ENCODE results near the gene JMJD7.

Gene JMJD7

DNA sequence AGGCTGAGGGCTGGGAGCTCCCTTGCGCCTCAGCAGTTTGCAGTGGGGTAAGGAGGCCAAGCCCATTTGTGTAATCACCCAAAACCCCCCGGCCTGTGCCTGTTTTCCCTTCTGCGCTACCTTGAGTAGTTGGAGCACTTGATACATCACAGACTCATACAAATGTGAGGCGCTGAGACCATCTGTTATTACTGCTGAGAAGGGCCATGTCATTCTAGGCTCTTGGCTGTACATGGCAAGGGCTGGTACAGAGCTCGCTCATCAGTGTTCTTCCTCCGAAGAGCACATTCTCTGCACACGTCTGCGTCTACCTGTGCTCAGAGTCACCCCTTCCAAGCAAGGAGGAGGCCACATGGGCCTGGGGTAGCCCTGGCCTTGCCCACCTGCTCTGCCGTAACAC lies 20.1 kb downstream of the JMJD7 start:
- no peak for DNase-seq

DNA sequence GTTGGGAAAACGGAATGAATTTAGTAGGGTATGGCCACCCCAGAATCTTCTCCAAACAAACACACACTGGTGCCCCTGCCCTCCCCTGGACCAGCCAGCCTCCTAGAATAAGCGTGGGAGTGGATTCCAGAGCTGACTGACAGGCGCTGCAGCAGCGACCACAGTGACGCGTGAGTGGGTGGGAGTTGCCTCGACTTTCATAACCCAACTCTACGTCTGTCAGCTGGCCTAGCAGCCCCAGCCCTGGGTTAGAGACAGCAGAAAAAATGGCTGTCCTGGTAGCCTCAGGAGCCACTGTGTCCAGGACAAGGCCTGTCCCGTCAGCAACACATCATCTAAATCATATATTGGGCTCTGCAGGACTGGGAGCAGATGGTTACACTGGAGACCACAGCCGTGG lies 20.7 kb downstream of the JMJD7 start:
- peak in 1 of 2 experiments; percentile 15 for DNase-seq

DNA sequence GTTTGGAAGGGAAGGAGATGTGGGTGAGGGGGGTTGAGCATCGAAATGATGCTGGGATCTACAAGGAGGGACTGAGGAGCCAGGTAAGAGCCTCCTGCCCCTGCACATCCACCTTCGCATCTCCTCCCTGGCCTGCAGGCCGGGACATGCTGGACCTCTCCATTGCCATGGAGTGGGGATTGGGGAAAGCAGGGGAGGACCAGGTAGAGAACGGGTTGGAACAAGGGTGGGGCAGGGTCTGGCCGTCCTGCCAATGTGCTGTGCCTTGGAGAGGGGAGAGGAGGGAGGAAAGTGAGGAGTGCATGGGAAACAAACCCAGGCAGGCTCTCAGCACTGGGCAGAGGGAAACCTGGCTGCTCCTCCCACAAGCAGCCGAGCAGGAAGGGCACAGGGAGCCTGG lies 21.3 kb downstream of the JMJD7 start:
- no peak for DNase-seq

DNA sequence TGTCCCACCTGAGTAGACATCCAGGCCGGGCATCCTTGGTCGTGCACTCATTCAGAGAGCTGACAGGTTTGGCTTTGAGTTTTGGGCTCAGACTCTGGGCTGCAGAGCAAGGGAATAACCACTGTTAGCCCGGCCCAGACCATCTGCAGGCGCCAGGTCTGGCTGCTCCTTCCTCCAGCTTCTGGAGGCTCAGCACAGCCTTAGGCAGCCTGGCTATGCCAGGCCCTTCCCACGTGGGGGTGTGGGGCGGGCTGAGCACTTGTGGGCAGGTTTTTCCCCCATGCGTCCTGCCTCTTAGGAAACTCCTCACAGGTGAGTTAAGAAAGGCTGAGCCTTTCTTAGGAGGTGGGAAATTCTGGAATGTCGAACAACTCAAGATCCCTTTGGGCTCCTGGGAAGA lies 22.0 kb downstream of the JMJD7 start:
- no peak for DNase-seq

DNA sequence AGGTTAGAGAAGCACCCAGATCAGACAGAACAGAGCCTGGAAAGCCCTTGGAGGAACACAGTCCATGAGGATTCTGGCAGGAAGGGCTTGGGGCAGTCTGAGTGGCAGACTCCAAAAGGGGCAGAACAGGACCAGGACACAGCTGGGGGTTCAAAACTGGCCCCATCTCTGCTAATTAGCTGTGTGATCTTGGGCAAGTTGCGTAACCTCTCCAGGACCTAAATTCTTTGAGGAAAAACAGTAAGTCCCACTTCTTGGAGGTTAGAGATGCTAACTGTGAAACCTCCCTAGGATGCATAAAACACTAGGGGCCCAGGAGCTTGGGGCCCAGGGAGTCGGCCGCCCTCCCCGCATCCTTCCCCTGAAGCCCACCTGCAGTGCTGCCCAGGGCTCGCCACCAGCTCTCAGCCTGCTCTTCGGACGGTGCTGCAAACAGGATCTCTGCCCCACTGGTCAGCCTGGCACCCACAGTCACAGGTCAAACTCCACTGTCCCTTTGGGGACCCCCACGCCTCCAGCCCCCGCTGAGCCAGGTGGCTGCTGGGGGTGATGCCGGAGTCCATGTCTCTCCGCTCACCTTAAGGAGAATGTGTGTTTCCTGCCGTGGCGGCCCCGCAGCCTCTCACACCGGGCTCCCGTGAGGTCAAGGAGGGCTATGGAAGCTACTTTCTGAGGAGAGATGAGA lies 22.7 kb downstream of the JMJD7 start:
- DNase-seq: no peak

DNA sequence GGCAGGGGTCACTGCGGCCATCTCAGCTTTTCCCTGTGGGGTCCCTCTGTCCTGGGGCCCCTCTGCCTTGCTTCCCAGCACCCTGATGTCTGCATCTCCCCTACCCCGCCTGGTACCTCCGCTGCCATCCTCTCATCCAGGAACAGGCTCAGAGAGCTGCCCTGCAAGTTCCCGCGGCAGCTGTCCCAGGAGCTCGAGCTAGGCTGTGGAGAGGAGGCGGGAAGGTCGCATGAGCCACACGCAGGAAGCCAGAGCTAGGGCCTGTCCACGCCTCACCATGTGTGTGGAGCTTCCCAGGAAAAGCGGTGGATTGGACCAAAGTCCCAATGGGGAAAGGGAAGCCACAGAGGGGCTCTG lies 23.3 kb downstream of the JMJD7 start:
- no peak for DNase-seq

DNA sequence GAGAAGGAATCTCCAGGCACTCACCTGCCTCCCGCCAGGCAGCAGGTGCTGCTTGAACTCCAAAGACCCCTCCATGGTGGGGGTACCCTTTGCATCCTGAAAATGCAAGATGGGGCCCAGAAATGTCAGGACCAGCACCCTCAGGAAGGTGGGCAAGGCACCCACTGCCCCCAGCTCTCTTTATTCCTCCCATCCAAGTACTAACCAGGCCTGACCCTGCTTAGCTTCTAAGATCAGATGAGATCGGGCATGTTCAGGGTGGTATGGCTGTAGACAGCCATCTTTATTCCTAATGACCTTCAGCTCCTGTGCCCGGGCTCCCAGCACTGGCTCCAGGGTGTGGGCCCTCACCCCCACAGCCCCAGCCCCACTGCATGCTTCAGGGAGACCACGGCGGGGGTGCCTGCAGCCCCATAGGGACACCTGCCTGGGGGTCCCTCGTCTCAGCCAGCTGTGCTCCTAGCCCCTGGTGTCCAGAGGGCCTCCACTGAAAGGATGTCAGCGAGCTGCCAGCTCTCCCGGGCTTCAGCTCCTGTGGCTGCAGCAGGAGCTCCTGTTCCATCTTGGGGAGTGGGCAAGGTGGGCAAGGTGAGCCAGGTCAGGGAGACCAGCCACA lies 24.0 kb downstream of the JMJD7 start:
- no peak for DNase-seq

DNA sequence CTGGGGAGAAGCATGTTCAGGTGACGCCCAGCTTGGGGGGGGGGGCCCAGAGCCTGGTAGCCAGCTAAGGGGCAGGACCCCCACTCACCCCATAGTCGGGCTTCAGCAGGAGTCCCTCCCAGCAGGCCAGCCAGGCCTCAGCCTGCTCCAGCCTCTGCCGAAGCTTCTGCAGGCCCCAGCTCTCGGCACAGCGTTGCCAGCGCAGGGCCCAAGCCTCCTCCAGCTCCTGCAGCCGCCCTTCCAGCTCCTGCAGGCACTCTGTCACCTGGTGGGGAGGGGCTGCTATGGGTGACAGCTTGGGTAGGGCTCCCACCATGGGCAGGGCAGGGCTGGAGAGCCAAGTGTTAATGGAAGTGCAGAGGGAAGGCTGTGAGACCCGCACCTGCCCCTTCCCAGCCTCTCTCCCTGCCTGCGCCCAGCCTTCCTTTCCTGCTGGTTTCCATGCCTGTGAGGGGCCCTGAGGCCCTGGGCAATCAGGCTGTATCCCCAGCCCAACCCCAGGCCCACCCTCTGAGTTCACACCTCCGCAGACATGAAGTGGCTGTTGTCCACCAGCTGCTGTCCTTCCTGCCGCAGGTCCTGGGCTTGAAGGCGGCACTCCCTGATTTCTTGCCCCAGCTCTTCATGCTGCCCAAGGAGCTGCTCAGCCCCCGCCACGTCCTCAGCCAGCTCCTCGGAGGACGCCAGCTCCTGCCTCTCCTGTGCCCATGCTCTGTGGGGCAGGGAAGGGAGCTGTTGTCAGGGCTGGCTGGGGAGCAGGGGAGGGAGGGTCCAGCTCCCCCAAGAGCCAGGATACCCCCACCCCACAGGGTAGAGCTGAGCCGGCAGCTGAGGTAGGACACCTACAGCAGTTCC lies 25.1 kb downstream of the JMJD7 start:
- no peak for DNase-seq

DNA sequence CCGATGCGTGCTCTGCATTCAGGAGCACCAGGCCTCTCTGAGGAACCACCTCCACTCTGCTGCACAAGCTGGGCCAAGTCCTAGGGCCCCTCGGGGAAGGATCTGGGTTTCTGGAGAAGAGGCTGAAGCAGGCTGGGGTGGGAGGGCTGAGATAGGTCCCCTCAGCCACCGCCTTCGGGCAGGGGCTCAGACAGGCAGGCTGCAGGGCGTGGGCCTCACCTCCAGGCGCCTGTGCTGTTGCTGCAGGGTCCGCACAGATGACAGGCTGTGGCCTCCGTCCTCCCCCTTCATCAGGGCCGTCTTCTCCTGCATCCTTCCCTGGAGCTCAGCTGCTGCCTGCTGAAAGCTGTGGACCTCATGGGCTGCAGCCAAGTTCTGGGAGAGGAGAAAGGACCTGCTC lies 25.9 kb downstream of the JMJD7 start:
- DNase-seq: no peak

DNA sequence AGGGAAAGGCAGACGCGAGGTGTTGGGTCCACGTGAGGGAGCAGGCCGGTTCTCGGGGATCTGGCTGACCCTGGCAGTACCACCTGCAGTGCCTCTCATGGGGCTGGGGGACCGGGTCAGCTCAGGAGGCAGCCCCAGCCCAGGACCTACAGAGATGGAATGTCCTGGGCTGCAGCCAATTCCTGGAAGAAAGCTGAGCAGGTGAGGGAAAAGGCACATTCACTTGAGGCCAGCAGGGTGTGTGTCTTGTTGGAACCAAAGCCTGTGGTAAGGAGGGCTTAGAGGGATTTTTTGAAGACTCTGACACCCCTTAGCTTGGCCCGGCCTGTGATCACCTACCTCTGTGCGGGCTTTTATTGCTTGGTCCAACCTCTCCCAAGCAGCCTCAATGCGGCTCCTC lies 26.6 kb downstream of the JMJD7 start:
- DNase-seq: no peak

DNA sequence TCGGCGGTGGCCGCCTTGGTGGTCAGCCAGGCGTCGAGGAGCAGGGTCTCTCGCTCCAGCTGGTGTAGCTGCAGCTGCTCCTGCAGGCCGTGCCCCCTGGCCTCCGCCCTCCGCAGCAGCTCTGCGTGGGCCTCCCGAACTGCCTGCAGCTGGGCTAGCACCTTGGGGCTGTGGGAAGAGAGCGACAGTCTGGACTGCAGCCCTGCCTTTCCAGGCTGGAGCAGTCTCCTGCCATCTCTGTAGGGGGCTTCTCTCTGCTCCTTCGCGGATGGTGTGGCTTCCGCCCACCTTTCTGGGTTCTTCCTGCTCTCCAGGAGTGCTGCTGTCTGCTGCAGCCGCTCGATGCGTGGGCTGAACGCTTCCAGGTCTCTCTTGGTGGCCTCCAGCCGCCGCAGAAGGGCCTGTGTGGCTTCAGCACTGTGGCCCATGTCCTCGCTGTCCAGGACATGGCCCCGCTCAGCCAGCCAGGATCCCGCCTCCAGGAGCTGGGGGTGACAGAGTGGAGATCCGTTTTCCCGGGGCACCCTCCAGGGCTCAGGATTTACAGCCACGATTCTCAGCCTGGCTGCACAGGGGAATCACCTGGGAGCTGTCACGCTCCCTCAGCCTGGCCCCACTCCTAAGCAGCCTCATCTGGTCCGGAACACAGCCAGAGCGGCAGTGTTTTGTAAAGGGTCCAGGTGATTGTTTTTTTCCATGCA lies 27.5 kb downstream of the JMJD7 start:
- DNase-seq: no peak

DNA sequence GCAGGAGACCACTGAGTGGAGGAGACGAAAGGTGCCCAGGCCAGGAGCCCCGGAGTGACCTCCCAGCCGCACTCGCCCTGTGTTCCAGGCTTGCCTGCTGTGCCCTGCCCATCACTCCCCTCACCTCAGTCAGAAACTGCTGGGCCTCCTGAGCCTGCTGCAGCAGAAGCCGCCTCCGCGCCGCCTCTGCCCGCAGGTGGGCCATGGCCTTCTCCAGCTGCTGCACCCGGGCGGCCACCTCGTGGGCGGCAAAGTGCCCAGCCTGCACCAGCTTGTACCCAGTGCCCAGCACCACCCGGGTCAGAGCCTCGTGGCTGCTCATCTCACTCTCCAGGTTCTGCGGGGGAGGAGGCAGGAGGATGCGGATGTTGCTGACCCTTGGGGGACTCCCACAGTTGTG lies 28.4 kb downstream of the JMJD7 start:
- DNase-seq: no peak

DNA sequence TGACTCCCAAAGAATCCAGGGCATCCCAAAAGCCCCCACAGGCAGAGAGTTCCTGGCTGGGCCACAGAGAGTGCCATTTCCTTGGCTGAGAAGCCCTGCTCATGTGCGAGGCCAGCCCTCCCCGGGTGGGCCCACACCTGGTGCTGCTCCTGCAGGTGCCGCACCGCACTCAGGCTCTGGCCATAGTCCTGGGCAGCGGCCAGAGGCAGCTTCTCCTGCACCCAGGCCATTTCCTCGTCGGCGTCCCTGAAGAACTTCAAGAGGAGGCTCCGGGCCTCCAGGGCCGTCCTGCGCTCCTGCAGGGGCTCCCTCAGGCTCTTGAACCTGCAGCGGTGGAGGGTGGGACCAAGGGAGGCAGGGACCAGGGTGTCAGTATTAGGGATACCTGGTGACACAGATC lies 28.8 kb downstream of the JMJD7 start:
- no peak for DNase-seq

DNA sequence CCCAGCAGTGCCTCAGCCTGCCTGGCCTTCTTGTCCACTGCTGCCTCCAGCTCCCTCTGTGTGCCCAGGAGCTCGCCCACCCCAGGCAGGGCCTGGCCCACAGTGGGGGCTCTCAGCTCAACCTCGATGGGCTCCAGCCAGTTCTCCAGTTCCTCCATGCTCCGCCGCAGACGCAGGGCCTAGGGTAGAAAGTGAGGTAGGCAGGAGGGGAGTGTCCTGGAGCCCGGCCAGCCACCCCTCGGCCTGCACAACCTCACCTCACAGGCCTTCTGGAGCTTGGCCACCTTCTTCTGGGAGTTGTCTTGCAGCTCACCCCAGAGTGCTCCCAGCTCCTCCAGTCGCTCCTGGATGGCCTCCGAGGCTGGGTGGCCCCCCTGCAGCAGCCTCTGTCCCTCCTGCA lies 29.4 kb downstream of the JMJD7 start:
- no peak for DNase-seq

DNA sequence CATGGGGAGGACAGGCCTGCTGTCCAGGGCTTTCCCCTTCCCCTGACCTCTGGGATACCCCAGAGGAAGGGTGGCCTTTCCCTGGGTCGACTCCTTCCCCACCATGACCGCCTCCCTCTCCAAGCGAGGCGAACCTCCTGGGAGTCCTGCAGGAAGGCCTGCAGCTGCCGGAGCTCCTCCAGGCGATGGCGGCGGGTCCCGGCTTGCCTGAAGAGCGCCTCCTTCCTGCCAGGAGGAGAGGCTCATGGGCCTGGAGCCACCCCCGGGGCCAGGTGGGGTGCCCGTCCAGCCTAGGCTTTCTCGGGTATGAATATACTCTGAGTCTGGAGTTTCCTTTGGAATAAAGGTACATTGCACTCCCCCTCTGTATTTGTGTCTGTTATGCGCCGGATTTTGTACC lies 30.9 kb downstream of the JMJD7 start:
- no peak for DNase-seq

DNA sequence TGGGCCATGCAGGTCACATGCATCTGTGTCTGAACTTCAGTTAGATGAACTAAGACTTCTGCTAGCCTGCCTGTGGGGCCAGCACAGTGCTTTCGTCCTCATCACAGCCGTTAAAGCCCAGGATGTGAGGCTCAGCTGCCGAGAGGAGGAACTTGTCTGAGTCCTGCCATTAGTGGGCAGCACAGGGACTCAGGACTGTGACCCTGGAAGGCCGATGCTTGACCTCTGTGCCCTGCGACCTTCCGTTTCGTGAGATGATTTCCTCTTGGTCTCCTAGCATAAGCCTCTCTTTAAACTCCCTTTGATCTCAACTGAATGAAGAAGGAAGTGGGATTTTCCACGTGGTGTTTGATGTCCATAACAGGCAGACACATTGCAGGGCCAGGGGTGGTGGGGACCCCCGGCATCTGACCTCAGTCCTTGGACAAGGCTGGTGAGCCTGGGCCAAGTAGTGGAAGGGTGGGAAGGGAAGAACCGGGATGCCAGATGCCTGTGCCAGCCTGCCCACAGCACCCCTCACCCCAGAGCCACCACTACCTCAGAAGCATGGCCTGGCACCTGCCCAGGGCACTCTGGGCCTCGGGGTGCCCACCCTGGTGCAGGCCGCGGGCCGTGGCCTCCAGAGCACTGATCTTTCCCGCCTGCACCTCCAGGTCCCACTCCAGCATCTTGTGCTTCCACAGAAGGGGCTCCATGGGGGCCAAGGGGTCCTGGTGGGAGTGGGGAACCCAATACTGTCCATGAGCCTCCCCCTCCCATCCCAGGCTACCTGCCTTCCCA lies 32.3 kb downstream of the JMJD7 start:
- DNase-seq: no peak

DNA sequence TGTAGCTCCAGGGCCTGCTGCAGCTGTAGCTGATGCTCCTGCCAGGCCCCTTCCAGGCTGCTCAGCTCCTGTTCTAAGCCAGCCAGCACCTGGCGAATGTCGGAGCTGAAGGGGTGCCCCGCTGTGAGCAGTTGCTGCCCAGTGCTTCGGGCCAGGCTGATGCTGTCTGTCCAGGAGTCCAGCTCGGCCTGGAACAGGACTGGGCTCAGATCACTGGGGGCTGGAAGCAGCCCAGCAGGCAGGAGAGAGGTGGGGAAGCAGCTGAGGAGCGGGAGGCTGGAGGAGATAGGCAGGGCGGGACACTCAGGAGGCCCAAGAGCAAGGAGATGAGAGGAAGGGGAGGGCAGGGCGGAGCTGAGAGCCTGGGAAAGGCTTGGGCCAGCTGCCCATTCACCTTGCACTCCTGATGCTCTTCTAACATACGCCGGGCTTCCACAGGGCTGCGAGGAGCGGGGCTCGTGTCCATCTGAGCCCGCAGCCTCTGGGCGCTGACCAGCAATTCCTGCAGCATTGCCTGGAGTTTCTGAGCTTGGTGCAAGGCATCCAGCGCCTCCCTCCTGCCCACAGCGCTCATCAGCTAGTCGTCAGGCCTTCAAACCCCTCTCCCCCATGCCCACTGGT lies 34.0 kb downstream of the JMJD7 start:
- no peak for DNase-seq

DNA sequence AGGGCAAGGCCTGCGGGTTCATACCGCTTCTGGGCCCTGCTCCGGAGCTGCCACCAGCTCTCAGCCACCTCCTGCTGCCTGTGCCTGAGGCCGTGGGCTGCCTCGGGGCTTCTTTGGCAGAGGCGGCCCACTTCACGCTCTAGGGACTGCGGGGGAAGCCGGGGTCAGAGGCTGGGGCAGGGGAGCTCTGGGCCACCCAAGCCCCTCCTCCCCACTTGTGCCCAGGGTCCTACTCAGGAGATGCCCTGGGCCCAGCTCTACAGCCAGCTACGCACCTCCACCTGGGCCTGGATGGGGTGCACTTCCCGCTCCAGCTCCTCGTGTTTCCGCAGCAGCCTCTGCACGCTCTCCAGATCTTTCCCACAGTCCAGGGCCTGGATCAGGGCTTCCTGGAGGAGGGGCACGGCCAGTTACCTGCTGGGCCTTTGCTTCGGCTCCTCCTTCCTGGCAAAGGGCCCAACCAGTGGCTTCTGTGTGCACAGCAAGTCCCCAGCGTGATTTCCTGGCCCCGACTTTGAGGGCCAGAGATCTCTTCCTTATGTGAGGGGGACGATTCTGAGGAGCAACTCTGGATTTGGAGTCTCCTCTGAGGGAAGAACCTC lies 34.7 kb downstream of the JMJD7 start:
- DNase-seq: no peak

DNA sequence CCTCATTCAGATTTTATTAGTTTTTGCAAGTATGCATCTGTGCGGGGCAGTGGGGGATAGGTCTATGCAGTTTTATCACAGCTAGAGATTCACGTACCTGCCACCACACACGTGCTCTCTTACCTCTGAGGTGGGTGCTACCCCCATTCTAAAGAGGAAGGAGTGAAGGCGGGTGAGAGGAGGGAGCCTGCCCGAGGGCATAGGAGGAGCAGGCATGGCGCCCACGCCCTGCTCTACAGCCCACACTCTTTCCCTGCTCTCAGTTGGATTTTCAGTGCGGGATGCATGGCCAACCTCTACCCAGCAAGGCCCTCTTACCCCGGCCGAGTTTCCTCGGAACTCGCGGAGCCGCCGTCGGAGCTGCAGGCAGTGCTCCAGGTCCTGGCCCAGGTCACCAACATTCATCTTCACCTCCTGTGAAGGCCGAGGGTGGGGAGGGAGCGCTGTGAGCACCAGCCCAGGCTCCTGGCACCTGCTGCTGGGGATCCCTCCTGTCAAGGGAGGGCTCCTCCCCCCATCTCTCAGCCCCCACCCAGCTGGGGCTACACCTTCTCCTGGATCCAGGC lies 37.7 kb downstream of the JMJD7 start:
- no peak for DNase-seq

DNA sequence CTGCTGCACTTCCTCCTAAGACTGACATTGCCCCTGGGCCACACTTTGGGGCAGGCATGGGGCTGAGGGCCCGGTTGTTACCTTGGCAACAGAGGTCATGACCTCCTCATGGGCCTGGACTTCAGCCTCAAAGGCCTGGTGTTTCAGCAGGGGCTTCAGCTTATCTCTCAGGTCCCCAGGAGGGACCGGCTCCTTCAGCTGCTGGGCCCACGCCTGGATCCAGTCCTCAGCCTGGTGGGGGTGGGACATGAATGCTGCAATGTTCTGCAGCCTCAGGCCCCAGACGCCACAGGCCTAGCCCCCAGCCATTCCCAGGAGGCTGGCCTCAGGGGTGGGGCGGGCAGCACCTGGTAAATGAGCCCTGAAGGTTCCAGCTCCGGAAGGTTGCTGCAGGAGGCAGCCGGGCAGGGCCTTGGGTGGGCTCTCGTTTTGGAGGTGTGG lies 38.4 kb downstream of the JMJD7 start:
- no peak for DNase-seq

DNA sequence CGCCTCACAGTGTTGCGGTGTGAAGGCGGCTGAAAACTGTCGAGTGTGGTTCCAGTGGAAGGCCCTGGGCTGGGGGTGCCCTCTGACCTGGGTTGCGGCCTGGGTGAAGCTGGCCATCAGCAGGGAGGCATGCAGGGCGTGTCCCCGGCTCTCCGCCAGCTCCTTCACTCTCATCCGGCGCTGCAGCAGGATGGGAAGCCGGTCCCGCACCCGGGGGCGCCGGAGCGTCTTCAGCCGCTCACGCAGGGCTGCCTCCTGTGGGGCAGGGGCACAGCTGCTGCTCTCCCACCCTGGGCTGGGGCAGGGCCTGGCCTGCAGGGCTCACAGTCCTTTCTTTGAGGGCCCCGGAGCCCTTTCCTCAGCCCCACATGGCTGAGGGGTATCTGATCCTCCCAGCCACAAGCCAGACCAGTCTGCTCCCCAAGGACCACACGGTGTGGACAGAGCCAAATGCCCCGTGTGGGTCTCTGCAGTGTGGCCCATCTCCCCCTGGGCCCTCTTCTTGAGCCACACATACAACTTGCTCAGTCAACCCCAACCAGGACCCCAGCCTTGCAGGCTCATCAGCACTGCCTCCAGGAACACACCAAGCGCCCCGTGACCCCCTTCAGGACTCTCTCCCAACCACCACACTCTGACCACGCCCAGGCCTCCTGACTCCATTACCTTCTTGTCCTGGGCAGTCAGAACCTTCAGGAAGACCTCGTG lies 39.1 kb downstream of the JMJD7 start:
- no peak for DNase-seq

All from stimulated activated CD4-positive, alpha-beta T cell treated with anti-CD3 and anti-CD28 coated beads, Interleukin-4, amount 100 ng/mL, for 4 hours (primary cell).